Mesenchymal stem cell (in vitro differentiated cells and primary cell): ENCODE measurements around the gene SASH1.

Source experiments
- DNase-seq: peaks from one replicate; pipeline ENCODE4 v3.0.0-alpha.2; 2013
- H2AFZ ChIP-seq: one replicate; pipeline ENCODE4 v1.6.1; 2013; ENCODE audit warnings: low read depth, mild to moderate bottlenecking, control low read depth, inconsistent platforms, low read length, moderate library complexity
- H2AK5ac ChIP-seq: 2 replicates; pipeline ENCODE4 v1.6.1; 2013; ENCODE audit warnings: low read length, moderate library complexity, mild to moderate bottlenecking, inconsistent platforms; ENCODE audit not compliant: severe bottlenecking
- H2BK120ac ChIP-seq: one replicate; pipeline ENCODE4 v1.6.1; 2013; ENCODE audit warnings: low read depth, mild to moderate bottlenecking, inconsistent platforms, low read length, moderate library complexity
- H2BK12ac ChIP-seq, 2 experiments: one replicate each; pipeline ENCODE4 v1.6.1; 2013; ENCODE audit warnings: inconsistent platforms in 2 of 2, low read length in 2 of 2, mild to moderate bottlenecking in 2 of 2, moderate library complexity in 2 of 2, control low read depth in 1 of 2
- H2BK15ac ChIP-seq: one replicate; pipeline ENCODE4 v1.6.1; 2013; ENCODE audit warnings: mild to moderate bottlenecking, low read depth, inconsistent platforms; ENCODE audit not compliant: poor library complexity, severe bottlenecking
- H2BK5ac ChIP-seq: 2 replicates; pipeline ENCODE4 v1.6.1; 2013; ENCODE audit warnings: low read depth, mild to moderate bottlenecking, low read length, control low read depth, inconsistent platforms; ENCODE audit not compliant: poor library complexity, severe bottlenecking
- H3K14ac ChIP-seq, 2 experiments: one replicate each; pipeline ENCODE4 v1.6.1; 2013; ENCODE audit warnings: inconsistent platforms in 2 of 2, low read length in 2 of 2, control low read depth in 1 of 2, mild to moderate bottlenecking in 1 of 2, moderate library complexity in 1 of 2
- H3K18ac ChIP-seq, 2 experiments: one replicate each; pipeline ENCODE4 v1.6.1; 2013; ENCODE audit warnings: inconsistent platforms in 2 of 2, low read length in 2 of 2, control low read depth in 1 of 2, low read depth in 1 of 2, mild to moderate bottlenecking in 1 of 2
- H3K23ac ChIP-seq, 2 experiments: one replicate each; pipeline ENCODE4 v1.6.1; 2013; ENCODE audit warnings: inconsistent platforms in 2 of 2, low read length in 2 of 2, mild to moderate bottlenecking in 2 of 2, moderate library complexity in 2 of 2, control low read depth in 1 of 2
- H3K27ac ChIP-seq: 2 replicates; pipeline ENCODE4 v1.5.1; 2013; ENCODE audit warnings: mild to moderate bottlenecking, moderate library complexity, low read length, control low read depth, inconsistent platforms; ENCODE audit not compliant: poor library complexity, severe bottlenecking
- H3K27me3 ChIP-seq, 2 experiments: 2 replicates each; pipeline versions ENCODE4 v1.6.1 to v1.7.0; 2013; ENCODE audit warnings: low read length in 2 of 2, mild to moderate bottlenecking in 2 of 2, moderate library complexity in 2 of 2, control low read depth in 1 of 2, inconsistent platforms in 1 of 2; ENCODE audit not compliant: control insufficient read depth in 1 of 2, insufficient read depth in 1 of 2
- H3K36me3 ChIP-seq, 2 experiments: 2 replicates each; pipeline versions ENCODE4 v1.6.1 to v1.7.0; 2013; ENCODE audit warnings: low read length in 2 of 2, control low read depth in 1 of 2, inconsistent platforms in 1 of 2, low read depth in 1 of 2, mild to moderate bottlenecking in 1 of 2; ENCODE audit not compliant: insufficient read depth in 2 of 2, control insufficient read depth in 1 of 2
- H3K4ac ChIP-seq, 2 experiments: one replicate each; pipeline ENCODE4 v1.6.1; 2013; ENCODE audit warnings: inconsistent platforms in 2 of 2, low read length in 2 of 2, mild to moderate bottlenecking in 2 of 2, moderate library complexity in 2 of 2, control low read depth in 1 of 2, low read depth in 1 of 2
- H3K4me1 ChIP-seq: 2 replicates; pipeline ENCODE4 v1.6.1; 2013; ENCODE audit warnings: low read depth, low read length, control low read depth; ENCODE audit not compliant: control insufficient read depth, insufficient read depth
- H3K4me2 ChIP-seq: 2 replicates; pipeline ENCODE4 v1.6.1; 2013; ENCODE audit warnings: low read length, mild to moderate bottlenecking, inconsistent platforms; ENCODE audit not compliant: poor library complexity, severe bottlenecking
- H3K4me3 ChIP-seq, 2 experiments: 2 replicates each; pipeline versions ENCODE4 v1.5.1 to v1.7.0; 2013; ENCODE audit warnings: low read length in 2 of 2, mild to moderate bottlenecking in 2 of 2, control low read depth in 1 of 2, low read depth in 1 of 2; ENCODE audit not compliant: insufficient read depth in 1 of 2
- H3K79me1 ChIP-seq: replicated peaks from 2 replicates; pipeline ENCODE4 v1.6.1; 2013; ENCODE audit warnings: mild to moderate bottlenecking, control low read depth, low read length, inconsistent platforms; ENCODE audit not compliant: poor library complexity, severe bottlenecking
- H3K9ac ChIP-seq: 2 replicates; pipeline ENCODE4 v1.7.0; 2013; ENCODE audit warnings: mild to moderate bottlenecking, low read length, moderate library complexity
- H3K9me3 ChIP-seq: 2 replicates; pipeline ENCODE4 v1.7.0; 2013; ENCODE audit warnings: mild to moderate bottlenecking, low read length; ENCODE audit not compliant: control insufficient read depth
- H4K8ac ChIP-seq: one replicate; pipeline ENCODE4 v1.6.1; 2013; ENCODE audit warnings: inconsistent platforms, mild to moderate bottlenecking, low read length, moderate library complexity
- H4K91ac ChIP-seq: one replicate; pipeline ENCODE4 v1.6.1; 2013; ENCODE audit warnings: mild to moderate bottlenecking, low read length, inconsistent platforms
- WGBS: methylation state at CpG from one replicate; pipeline ENCODE4 v1.1.7; 2013; ENCODE audit warnings: mixed read lengths; 5-methylcytosine and 5-hydroxymethylcytosine counted together

The SASH1 gene

DNA sequence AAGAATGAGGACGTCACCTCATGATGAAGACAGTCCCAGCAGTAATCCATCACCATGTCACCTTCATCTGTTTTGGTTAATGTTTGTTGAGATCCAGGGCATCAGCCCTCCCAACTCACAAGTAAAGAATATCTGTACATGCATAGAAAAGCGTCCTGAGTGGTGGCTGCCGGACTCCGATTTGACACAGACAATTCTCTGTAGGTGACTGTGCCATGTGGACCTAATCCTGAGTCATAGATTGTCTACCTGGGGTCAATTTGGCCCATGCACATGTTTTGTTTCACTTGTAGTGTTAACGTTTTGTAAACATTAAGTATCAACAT is 235.8 kb downstream of the SASH1 start:
- Histone ChIP-seq H3K36me3 (no peaks in the 10 kb centered on the region), H3K23ac (no peak overlapping the region), H4K91ac (no peak overlapping the region), H2BK15ac (no peak overlapping the region), H3K4me3 (no peak overlapping the region), H3K18ac (no peak overlapping the region), H2AK5ac (no peak overlapping the region), H3K9ac (peak overlapping the region; percentile 62), H3K9me3 (peaks cover 4% of the 10 kb centered on the region), H3K14ac (no peak overlapping the region), H3K79me1 (no peaks in the 10 kb centered on the region), H3K4ac (no peak overlapping the region), H3K4me2 (no peak overlapping the region), H3K27ac (no peak overlapping the region), H4K8ac (no peak overlapping the region), H2AFZ (no peak overlapping the region), H2BK12ac (no peak overlapping the region), H2BK5ac (no peak overlapping the region), H2BK120ac (no peak overlapping the region), H3K4me1 (peaks cover 4% of the 10 kb centered on the region), H3K27me3 (no peaks in the 10 kb centered on the region)
- WGBS = 96% methylated on average over 4 of the region's 5 CpGs
- no peak for DNase-seq

DNA sequence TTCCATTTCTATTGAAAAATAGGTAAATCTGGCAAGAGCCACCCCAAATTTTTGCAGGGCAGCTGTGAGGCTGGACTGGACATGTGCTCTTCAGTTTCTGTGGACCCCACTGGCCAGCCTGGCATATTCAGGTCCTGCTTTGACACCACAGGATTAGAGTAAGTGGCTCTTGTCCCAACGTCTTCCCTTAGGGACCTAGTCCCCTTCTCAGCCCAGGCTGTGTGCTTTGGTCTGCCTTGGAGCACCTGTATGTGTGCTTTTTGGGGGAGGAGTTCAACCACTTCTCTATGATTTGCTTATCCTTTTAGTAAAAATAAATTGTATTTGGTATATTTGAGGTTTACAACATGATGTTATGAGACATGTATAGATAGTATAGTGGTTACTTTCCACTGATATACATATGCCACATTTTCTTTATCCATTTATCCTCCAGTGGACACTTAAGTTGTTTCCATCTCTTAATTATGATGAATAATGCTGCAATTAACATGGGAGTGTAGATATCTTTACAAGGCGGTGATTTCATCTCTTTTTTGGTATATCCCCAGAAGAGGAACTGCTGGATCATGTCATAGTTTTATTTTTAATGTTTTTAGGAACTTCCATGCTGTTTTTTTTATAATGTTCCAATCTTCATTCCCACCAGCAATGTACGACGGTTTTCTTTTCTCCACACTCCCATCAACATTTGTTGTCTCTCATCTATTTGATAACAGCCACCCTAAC is 236.4 kb downstream of the SASH1 start:
- H3K14ac ChIP-seq = no peak overlapping the region
- H3K4me2 ChIP-seq = no peak overlapping the region
- no peak overlapping the region for H2AK5ac ChIP-seq
- 92% methylated on average over 2 of the region's 4 CpGs for WGBS
- H4K91ac ChIP-seq = no peak overlapping the region
- H3K9me3 ChIP-seq = peaks cover 4% of the 10 kb centered on the region
- no peak overlapping the region for H2BK5ac ChIP-seq
- DNase-seq = no peak
- no peak overlapping the region for H3K4me3 ChIP-seq
- H3K27me3 ChIP-seq = no peaks in the 10 kb centered on the region
- H3K18ac ChIP-seq = no peak overlapping the region
- H3K79me1 ChIP-seq = no peaks in the 10 kb centered on the region
- H2BK12ac ChIP-seq = peak overlapping the region in 1 of 2 experiments; percentile 29
- no peak overlapping the region for H2AFZ ChIP-seq
- H4K8ac ChIP-seq = no peak overlapping the region
- H3K9ac ChIP-seq = no peak overlapping the region
- peaks cover 4% of the 10 kb centered on the region for H3K4me1 ChIP-seq
- H3K4ac ChIP-seq = no peak overlapping the region
- no peak overlapping the region for H3K23ac ChIP-seq
- no peaks in the 10 kb centered on the region for H3K36me3 ChIP-seq
- no peak overlapping the region for H2BK15ac ChIP-seq
- no peak overlapping the region for H3K27ac ChIP-seq
- H2BK120ac ChIP-seq = no peak overlapping the region

DNA sequence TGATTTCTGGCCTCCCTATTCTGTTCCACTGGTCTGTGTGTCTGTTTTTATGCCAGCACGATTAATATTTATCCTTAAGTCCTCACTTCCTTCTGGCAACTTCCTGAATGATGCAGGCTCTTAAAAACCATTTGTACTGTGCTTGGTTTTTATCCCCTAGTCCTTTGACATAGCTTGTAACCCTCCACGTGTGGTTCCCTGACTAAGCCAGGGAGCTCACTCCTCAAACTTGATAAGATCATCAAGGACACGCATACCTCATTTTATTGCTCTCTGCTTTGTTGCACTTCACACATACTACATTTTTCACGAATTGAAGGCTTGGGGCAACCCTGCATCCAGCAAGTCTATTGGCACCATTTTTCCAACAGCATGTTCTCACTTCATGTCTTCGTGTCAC is 237.8 kb downstream of the SASH1 start:
- no peak overlapping the region for H3K9ac ChIP-seq
- H3K4me2 ChIP-seq = no peak overlapping the region
- no peak overlapping the region for H2BK5ac ChIP-seq
- H2AK5ac ChIP-seq = no peak overlapping the region
- no peak for DNase-seq
- no peaks in the 10 kb centered on the region for H3K79me1 ChIP-seq
- 47% methylated on average over 4 of the region's 5 CpGs for WGBS
- peaks cover 4% of the 10 kb centered on the region for H3K4me1 ChIP-seq
- H2BK15ac ChIP-seq = no peak overlapping the region
- H3K4ac ChIP-seq = no peak overlapping the region
- H3K4me3 ChIP-seq = no peak overlapping the region
- no peak overlapping the region for H2BK120ac ChIP-seq
- no peak overlapping the region for H2AFZ ChIP-seq
- no peaks in the 10 kb centered on the region for H3K27me3 ChIP-seq
- no peak overlapping the region for H3K14ac ChIP-seq
- no peak overlapping the region for H2BK12ac ChIP-seq
- H3K27ac ChIP-seq = no peak overlapping the region
- H4K8ac ChIP-seq = no peak overlapping the region
- H3K9me3 ChIP-seq = peaks cover 10% of the 10 kb centered on the region
- H3K23ac ChIP-seq = no peak overlapping the region
- H3K36me3 ChIP-seq = no peaks in the 10 kb centered on the region
- H4K91ac ChIP-seq = no peak overlapping the region
- peak overlapping the region in 1 of 2 experiments; percentile 40 for H3K18ac ChIP-seq

DNA sequence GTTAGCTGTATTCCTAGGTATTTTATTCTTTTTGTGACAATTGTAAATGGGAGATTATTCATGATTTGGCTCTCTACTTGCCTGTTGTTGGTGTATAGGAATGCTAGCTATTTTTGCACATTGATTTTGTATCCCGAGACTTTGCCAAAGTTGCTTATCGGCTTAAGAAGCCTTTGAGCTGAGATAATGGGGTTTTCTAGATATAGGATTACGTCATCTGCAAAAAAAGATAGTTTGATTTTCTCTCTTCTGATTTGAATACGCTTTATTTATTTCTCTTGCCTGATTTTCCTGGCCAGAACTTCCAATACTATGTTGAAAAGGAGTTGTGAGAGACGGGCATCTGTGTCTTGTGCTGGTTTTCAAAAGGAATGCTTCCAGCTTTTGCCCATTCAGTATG is 241.0 kb downstream of the SASH1 start:
- Histone ChIP-seq H3K36me3 (no peaks in the 10 kb centered on the region), H2BK15ac (no peak overlapping the region), H4K8ac (no peak overlapping the region), H3K23ac (no peak overlapping the region), H3K79me1 (no peaks in the 10 kb centered on the region), H4K91ac (no peak overlapping the region), H2AK5ac (no peak overlapping the region), H3K9me3 (peaks cover 19% of the 10 kb centered on the region), H3K27ac (no peak overlapping the region), H3K4me1 (no peaks in the 10 kb centered on the region), H2BK12ac (no peak overlapping the region), H3K27me3 (no peaks in the 10 kb centered on the region), H3K9ac (no peak overlapping the region), H3K4ac (no peak overlapping the region), H3K4me3 (no peak overlapping the region), H2BK5ac (no peak overlapping the region), H3K14ac (no peak overlapping the region), H3K4me2 (no peak overlapping the region), H2BK120ac (no peak overlapping the region), H3K18ac (no peak overlapping the region), H2AFZ (no peak overlapping the region)
- DNase-seq = no peak
- WGBS = 93% methylated on average over 3 of the region's 5 CpGs
